KG1 (cell line): ENCODE data around the gene CENPV.
"Not testable (repeated sequence)": the region's sequence is repeated elsewhere in the genome, so short reads cannot be mapped to it uniquely, and the experiment has no call there.

ENCODE experiments used
- DNase-seq: peaks from one replicate; lab custom pipeline; 2025; lab: John Stamatoyannopoulos, UW

Gene CENPV

GRCh38 chr17:16313139-16314090 is 39.9 kb downstream of the CENPV start:
- DNase-seq = no peak

GRCh38 chr17:16312061-16312460 is 41.2 kb downstream of the CENPV start:
- not testable (repeated sequence) for DNase-seq

- no peak for DNase-seq
Observed at GRCh38 chr17:16306211-16306610, 47.1 kb downstream of the CENPV start.

- DNase-seq = no peak
Observed at GRCh38 chr17:16304830-16305229, 48.4 kb downstream of the CENPV start.

- no peak for DNase-seq
Observed at GRCh38 chr17:16302856-16303255, 50.4 kb downstream of the CENPV start.

GRCh38 chr17:16301963-16302855 is 51.1 kb downstream of the CENPV start:
- DNase-seq = no peak

- DNase-seq = no peak
Observed at GRCh38 chr17:16300554-16300953, 52.7 kb downstream of the CENPV start.

- DNase-seq = no peak
Observed at GRCh38 chr17:16298140-16298662, 55.1 kb downstream of the CENPV start.

- DNase-seq = no peak
Observed at GRCh38 chr17:16297367-16298139, 55.7 kb downstream of the CENPV start.

GRCh38 chr17:16296072-16296471 is 57.2 kb downstream of the CENPV start:
- not testable (repeated sequence) for DNase-seq

- no peak for DNase-seq
Observed at GRCh38 chr17:16294560-16294959, 58.7 kb downstream of the CENPV start.

GRCh38 chr17:16293931-16294330 is 59.3 kb downstream of the CENPV start:
- no peak for DNase-seq
